Measurements from ENCODE around the gene TSTD1. TPM values are rescaled to one million over a fixed set of nuclear protein-coding genes. Genes with fewer than 3 reads are reported as not detected.
"Not testable (repeated sequence)": the region's sequence is repeated elsewhere in the genome, so short reads cannot be mapped to it uniquely, and the experiment has no call there.

The TSTD1 gene
- polyA plus RNA-seq, 3 donors, result 49.4 to 76.5 (median 63.5) TPM

DNA sequence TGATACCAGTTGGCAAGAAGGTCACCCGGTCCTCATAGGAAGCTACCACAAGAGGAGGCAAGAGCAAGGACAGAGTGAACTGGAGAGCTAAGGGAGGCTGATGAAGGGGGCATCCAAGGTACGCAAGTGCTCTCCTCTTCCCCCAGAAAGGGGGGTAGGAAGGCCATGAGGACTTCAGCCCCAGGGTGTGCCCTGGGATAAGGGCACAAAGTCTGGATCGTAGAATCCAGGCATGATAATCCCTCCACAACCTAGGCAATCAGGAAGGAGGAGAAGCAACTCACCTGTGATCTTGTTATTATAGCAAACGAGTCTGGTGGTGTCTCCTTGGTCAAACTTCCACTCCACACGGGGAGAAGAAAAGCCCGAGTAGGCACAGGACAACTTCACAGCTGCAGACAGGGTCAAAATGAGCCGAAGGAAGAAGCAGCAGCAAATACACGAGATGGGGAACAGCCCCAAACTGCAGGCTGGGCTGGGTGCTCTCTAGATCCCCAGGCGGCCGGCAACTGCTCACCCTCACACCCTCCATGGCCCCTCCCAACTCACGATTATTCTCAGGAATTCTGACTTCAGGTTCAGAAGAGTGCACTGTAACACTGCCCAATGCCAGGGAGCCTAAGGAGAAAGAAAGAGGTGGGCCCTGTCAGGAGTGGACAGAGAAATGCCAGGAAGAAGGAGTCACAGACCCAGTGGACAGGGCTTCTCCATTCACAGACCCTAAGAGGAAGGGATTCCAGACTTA, 37.9 kb downstream of the TSTD1 start:
- no peak for DNase-seq (ENCODE audit: extremely low read depth in 1 of 11, low read depth in 9 of 11, low spot score in 4 of 11)

DNA sequence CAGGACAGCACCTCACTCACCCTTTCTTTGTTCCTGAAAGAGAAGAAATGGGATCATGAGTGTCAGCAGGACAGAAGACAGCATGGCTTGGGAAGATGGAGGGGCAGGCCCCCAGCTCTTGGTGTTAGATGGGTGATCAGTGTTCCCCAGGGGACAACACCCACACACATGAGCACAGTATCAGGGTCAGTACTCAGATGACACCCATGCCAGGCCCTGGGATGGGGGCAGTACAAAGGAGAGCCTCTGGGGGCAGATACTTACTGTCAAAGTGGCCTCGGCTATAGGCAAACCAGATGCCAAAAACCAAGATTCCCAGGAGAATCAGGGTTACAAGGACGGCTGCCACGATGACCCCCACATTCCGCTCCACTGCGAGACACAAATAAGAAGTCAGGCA, 39.4 kb downstream of the TSTD1 start:
- no peak for DNase-seq (ENCODE audit: extremely low read depth in 1 of 11, low read depth in 9 of 11, low spot score in 4 of 11)

DNA sequence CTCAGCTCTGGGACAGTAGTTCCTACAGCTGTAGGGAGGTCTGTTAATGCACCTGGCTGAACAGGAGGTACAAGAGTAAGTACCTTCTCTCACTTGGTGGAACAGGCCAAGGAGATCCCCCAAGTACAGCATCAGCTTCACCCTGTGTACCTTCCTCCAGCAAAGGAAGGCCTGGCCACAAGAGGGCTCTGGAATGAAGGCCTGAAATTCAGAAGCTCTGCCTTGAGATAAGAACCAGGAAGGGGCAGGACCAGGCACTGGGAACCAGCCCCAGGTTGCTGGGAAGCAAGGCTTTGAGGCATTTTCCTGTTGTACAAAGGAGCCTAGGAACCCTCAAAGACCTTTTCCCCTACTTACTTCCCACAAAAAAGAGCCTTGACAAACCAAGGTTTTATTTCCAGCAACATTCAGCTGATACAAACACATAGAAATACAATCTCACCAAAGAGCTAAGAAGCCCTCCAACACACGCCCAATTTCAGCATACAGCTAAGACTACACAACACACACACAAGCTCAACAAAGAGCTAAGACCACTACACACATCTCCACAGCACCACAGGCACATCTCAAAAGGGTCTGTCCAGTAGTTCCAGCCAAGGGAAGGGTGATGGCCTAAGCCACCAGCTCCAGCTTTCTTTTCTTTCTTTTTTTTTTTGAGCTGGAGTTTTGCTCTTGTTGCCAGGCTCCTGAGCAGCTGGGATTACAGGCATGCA, 41.3 kb downstream of the TSTD1 start:
- DNase-seq (ENCODE audit: extremely low read depth in 1 of 11, low read depth in 9 of 11, low spot score in 4 of 11), result no peak

DNA sequence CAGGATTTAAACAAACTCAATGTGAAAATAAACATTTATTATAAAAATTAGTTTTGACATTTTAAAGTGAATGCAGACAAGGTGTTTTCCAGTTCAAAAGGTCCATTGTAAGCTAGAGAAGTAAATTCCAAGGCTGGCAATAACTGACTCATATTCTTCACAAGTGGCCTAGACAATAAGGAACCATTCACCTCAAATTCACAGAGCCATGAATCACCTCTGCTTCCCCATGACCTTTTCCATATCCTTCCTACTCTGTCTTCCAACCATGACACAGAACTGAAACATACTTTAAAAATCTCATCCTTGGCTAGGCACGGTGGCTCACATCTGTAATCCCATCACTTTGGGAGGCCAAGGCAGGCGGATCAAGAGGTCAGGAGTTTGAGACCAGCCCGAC, 42.6 kb downstream of the TSTD1 start:
- no peak for DNase-seq (ENCODE audit: extremely low read depth in 1 of 11, low read depth in 9 of 11, low spot score in 4 of 11)

DNA sequence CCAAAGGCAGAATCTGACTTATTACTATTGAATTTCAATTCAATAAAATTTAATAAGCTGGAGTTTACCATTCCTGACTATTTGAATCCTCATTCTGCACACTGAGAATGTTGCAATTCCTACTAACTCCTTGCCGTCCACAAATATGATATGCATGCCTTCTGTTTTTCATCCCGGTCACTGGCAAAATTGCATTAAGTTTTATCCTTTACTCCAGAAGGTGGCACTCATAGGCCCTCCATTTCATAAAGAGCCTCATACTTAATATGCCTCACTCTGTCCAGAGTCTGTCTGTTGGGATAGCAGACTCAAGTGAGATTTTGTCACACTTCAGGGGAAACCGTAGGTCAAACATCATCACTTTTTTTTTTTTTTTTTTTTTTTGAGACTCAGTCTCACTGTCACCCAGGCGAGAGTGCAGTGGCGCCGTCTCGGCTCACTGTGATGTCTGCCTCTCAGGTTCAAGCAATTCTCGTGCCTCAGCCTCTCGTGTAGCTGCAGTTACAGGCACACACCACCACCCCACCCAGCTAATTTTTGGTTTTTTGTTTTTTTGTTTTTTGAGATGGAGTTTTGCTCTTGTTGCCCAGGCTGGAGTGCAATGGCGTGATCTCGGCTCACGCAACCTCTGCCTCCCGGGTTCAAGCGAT, 45.1 kb downstream of the TSTD1 start:
- no peak for DNase-seq (ENCODE audit: extremely low read depth in 1 of 11, low read depth in 9 of 11, low spot score in 4 of 11)

DNA sequence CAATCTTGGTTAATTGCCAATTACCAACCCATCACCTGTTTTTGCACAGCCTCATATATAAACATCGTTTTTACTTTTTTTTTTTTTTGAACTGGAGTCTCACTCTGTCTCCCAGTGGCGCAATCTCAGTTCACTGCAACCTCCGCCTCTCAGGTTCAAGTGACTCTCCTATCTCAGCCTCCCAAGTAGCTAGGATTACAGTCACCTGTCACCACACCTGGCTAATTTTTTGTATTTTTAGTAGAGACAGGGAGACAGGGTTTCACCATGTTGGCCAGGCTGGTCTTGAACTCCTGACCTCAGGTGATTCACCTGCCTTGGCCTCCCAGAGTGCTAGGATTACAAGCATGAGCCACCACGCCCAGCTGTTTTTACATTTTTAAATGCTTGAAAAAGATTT, 46.7 kb downstream of the TSTD1 start:
- DNase-seq (ENCODE audit: extremely low read depth in 1 of 11, low read depth in 9 of 11, low spot score in 4 of 11), result not testable (repeated sequence)

Other genes starting within 250 kb of the TSTD1 start
- under 1 TPM; 0.08 to 0.13 (median 0.11) TPM for gene LY9, start 242.8 kb downstream of the TSTD1 start, polyA plus RNA-seq (ENCODE audit: insufficient read length in 3 of 3)
- gene CD244, start 176.1 kb downstream of the TSTD1 start, polyA plus RNA-seq (ENCODE audit: insufficient read length in 3 of 3), result under 1 TPM; 0.20 to 0.36 (median 0.32) TPM
- gene ITLN1, start 153.8 kb downstream of the TSTD1 start, polyA plus RNA-seq (ENCODE audit: insufficient read length in 3 of 3), result 1 to 10 TPM in 2 of 3 donors, under 1 TPM in 1; 0.67 to 3.3 (median 1.5) TPM
- gene ITLN2, start 84.2 kb downstream of the TSTD1 start, polyA plus RNA-seq (ENCODE audit: insufficient read length in 3 of 3), result under 1 TPM in 1 of 3 donors, not detected in 2; 0.29 TPM
- 10 to 100 TPM; 73.1 to 94.2 (median 82.1) TPM for gene F11R, start 17.8 kb downstream of the TSTD1 start, polyA plus RNA-seq (ENCODE audit: insufficient read length in 3 of 3)
- 10 to 100 TPM; 49.7 to 62.5 (median 59.8) TPM for gene USF1, start 7.0 kb upstream of the TSTD1 start, polyA plus RNA-seq (ENCODE audit: insufficient read length in 3 of 3)
- 1 to 10 TPM; 2.1 to 2.5 (median 2.2) TPM for gene ARHGAP30, start 30.9 kb upstream of the TSTD1 start, polyA plus RNA-seq (ENCODE audit: insufficient read length in 3 of 3)
- gene NECTIN4, start 50.6 kb upstream of the TSTD1 start, polyA plus RNA-seq (ENCODE audit: insufficient read length in 3 of 3), result 1 to 10 TPM; 2.2 to 4.0 (median 3.5) TPM
- 10 to 100 TPM; 15.7 to 19.3 (median 17.6) TPM for gene KLHDC9, start 59.4 kb upstream of the TSTD1 start, polyA plus RNA-seq (ENCODE audit: insufficient read length in 3 of 3)
- gene PFDN2, start 79.1 kb upstream of the TSTD1 start, polyA plus RNA-seq (ENCODE audit: insufficient read length in 3 of 3), result 10 to 100 TPM; 70.5 to 94.2 (median 71.9) TPM
- gene NIT1, start 79.1 kb upstream of the TSTD1 start, polyA plus RNA-seq (ENCODE audit: insufficient read length in 3 of 3), result 10 to 100 TPM; 49.0 to 58.8 (median 51.5) TPM
- 10 to 100 TPM; 47.6 to 57.0 (median 55.1) TPM for gene DEDD, start 93.7 kb upstream of the TSTD1 start, polyA plus RNA-seq (ENCODE audit: insufficient read length in 3 of 3)
- gene UFC1, start 115.0 kb upstream of the TSTD1 start, polyA plus RNA-seq (ENCODE audit: insufficient read length in 3 of 3), result 100 to 1,000 TPM; 135 to 161 (median 156) TPM
- gene USP21, start 120.5 kb upstream of the TSTD1 start, polyA plus RNA-seq (ENCODE audit: insufficient read length in 3 of 3), result 10 to 100 TPM; 48.0 to 49.6 (median 48.2) TPM
- 10 to 100 TPM; 31.0 to 61.5 (median 38.3) TPM for gene PPOX, start 127.5 kb upstream of the TSTD1 start, polyA plus RNA-seq (ENCODE audit: insufficient read length in 3 of 3)
- gene B4GALT3, start 138.5 kb upstream of the TSTD1 start, polyA plus RNA-seq (ENCODE audit: insufficient read length in 3 of 3), result 10 to 100 TPM; 36.6 to 39.5 (median 38.8) TPM
- gene ADAMTS4, start 160.1 kb upstream of the TSTD1 start, polyA plus RNA-seq (ENCODE audit: insufficient read length in 3 of 3), result 1 to 10 TPM in 1 of 3 donors, under 1 TPM in 2; 0.60 to 1.1 (median 0.78) TPM
- gene NDUFS2, start 163.4 kb upstream of the TSTD1 start, polyA plus RNA-seq (ENCODE audit: insufficient read length in 3 of 3), result 100 to 1,000 TPM; 200 to 212 (median 200) TPM
- gene FCER1G, start 176.3 kb upstream of the TSTD1 start, polyA plus RNA-seq (ENCODE audit: insufficient read length in 3 of 3), result 10 to 100 TPM; 12.3 to 14.8 (median 13.6) TPM
- 1 to 10 TPM in 1 of 3 donors, under 1 TPM in 1, not detected in 1; 0.59 to 4.6 TPM for gene APOA2, start 184.7 kb upstream of the TSTD1 start, polyA plus RNA-seq (ENCODE audit: insufficient read length in 3 of 3)
- gene TOMM40L, start 187.1 kb upstream of the TSTD1 start, polyA plus RNA-seq (ENCODE audit: insufficient read length in 3 of 3), result 10 to 100 TPM; 13.5 to 15.4 (median 14.6) TPM
- 1 to 10 TPM; 3.1 to 3.7 (median 3.4) TPM for gene NR1I3, start 199.2 kb upstream of the TSTD1 start, polyA plus RNA-seq (ENCODE audit: insufficient read length in 3 of 3)
- 1 to 10 TPM; 1.0 to 1.7 (median 1.0) TPM for gene PCP4L1, start 219.8 kb upstream of the TSTD1 start, polyA plus RNA-seq (ENCODE audit: insufficient read length in 3 of 3)